GM12892 (cell line): Measurements from ENCODE around the gene TPM2.

Experiments
- POLR2A ChIP-seq: IDR thresholded peaks from 2 replicates; pipeline ENCODE4 v1.6.1; 2011; ENCODE audit warnings: low read depth, low read length, control low read depth
- POLR2AphosphoS5 ChIP-seq: IDR thresholded peaks from 2 replicates; pipeline ENCODE4 v1.6.1; 2011; ENCODE audit warnings: low read depth, low read length, control low read depth

DNA sequence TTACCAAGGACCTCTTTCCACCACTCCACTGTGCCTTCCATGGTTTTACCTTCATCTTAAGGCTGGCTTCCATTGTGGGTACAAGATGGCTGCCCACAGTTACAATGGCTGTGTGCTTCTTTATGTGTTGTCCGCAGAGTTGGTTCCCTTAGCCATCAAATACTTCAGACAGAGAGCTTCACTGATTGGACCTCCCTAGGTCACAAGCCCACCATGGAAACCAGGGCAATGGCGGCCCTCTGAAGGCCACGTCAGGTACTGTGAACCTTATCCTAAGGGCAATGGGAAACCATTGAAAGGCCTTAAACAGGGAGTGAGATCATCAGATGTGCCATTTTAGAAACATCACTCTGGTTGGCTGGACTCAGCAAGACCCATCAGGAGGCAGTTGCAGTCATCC is 21.8 kb downstream of the TPM2 start:
- TF ChIP-seq POLR2A = no peak
- TF ChIP-seq POLR2AphosphoS5 = no peak
